GM18508 (cell line): Measurements from ENCODE around the gene SMIM43.
A peak's percentile ranks its signal among the peaks of the same experiment; 100 is the strongest.

ENCODE experiments used
- ATAC-seq: cut with Tn5 transposase; IDR thresholded peaks from one replicate; pipeline ENCODE4 v1.9.1; 2021; ENCODE audit warnings: moderate number of reproducible peaks; ENCODE audit not compliant: insufficient read depth, unreplicated experiment

SMIM43 gene

GRCh38 chr4:121764702-121765367 lies at the start of gene SMIM43:
Gene SMIM43, minus strand, starts transcription at chr4:121765164. Its CDS starts 59 bp downstream, at chr4:121765105.
- no peak for ATAC-seq

- no peak for ATAC-seq
These were observed 49.8 kb upstream of the SMIM43 start for GRCh38 chr4:121814756-121815155.

- ATAC-seq: no peak
These were observed 46.2 kb upstream of the SMIM43 start for GRCh38 chr4:121811122-121811521.

GRCh38 chr4:121806411-121806810 lies 41.4 kb upstream of the SMIM43 start:
- no peak for ATAC-seq

GRCh38 chr4:121801715-121802075 lies 36.7 kb upstream of the SMIM43 start:
- no peak for ATAC-seq

GRCh38 chr4:121800961-121801714 lies 36.2 kb upstream of the SMIM43 start, which contains the start of gene EXOSC9:
Gene EXOSC9, plus strand, starts transcription at chr4:121801323. Its CDS starts 102 bp downstream, at chr4:121801425.
- peak; percentile 49 for ATAC-seq

- ATAC-seq: peak; percentile 7
These were observed 35.6 kb upstream of the SMIM43 start for GRCh38 chr4:121800638-121800960.

GRCh38 chr4:121799867-121800501 lies 35.0 kb upstream of the SMIM43 start:
- ATAC-seq: no peak

GRCh38 chr4:121799208-121799823 lies 34.4 kb upstream of the SMIM43 start:
- ATAC-seq: no peak

GRCh38 chr4:121796283-121796682 lies 31.3 kb upstream of the SMIM43 start:
- no peak for ATAC-seq

- no peak for ATAC-seq
These were observed 29.7 kb upstream of the SMIM43 start for GRCh38 chr4:121794505-121795188.

GRCh38 chr4:121792966-121793365 lies 28.0 kb upstream of the SMIM43 start:
- ATAC-seq: no peak

- no peak for ATAC-seq
These were observed 26.5 kb upstream of the SMIM43 start for GRCh38 chr4:121791481-121791880.

- ATAC-seq: no peak
These were observed 26.0 kb upstream of the SMIM43 start for GRCh38 chr4:121790976-121791375.

GRCh38 chr4:121789960-121790829 lies 25.2 kb upstream of the SMIM43 start:
- ATAC-seq: no peak

GRCh38 chr4:121789455-121789854 lies 24.5 kb upstream of the SMIM43 start:
- no peak for ATAC-seq

GRCh38 chr4:121788896-121789295 lies 23.9 kb upstream of the SMIM43 start:
- peak; percentile 67 for ATAC-seq

GRCh38 chr4:121786221-121786620 lies 21.3 kb upstream of the SMIM43 start:
- ATAC-seq: no peak

- ATAC-seq: no peak
These were observed 20.5 kb upstream of the SMIM43 start for GRCh38 chr4:121785479-121785878.

GRCh38 chr4:121784975-121785374 lies 20.0 kb upstream of the SMIM43 start:
- no peak for ATAC-seq
